Left lung (tissue), 10 donors: ENCODE data around the gene ZNRF1. TPM values are rescaled to one million over a fixed set of nuclear protein-coding genes. Genes with fewer than 3 reads are reported as not detected.

ENCODE experiments used
- ATAC-seq: fragments of 200-7000 bp; cut with Tn5 transposase; one replicate; pipeline ENCODE4 v1.9.1; 2020; ENCODE audit warnings: moderate library complexity
- DNase-seq, 4 donors: peaks; one replicate each; pipeline ENCODE4 v3.0.0-alpha.2; 2013 to 2020
- H3K27ac ChIP-seq, 2 donors: fragments of 200-600 bp; sonication (generic) in 1 of 2; one replicate each; pipeline versions ENCODE4 v1.5.0 to v1.8.0; 2020 to 2021
- H3K27me3 ChIP-seq, 2 donors: fragments of 200-600 bp; sonication (generic) in 1 of 2; one replicate each; pipeline versions ENCODE4 v1.5.0 to v1.8.0; 2020 to 2021
- H3K36me3 ChIP-seq, 2 donors: fragments of 200-600 bp; sonication (generic) in 1 of 2; one replicate each; pipeline versions ENCODE4 v1.5.0 to v1.8.0; 2020 to 2021
- H3K4me1 ChIP-seq, 2 donors: fragments of 200-600 bp; one replicate each; pipeline ENCODE4 v1.8.0; 2021
- H3K4me3 ChIP-seq, 2 donors: fragments of 200-600 bp; sonication (generic) in 1 of 2; one replicate each; pipeline versions ENCODE4 v1.5.0 to v1.8.0; 2020 to 2021; ENCODE audit warnings: mild to moderate bottlenecking in 1 of 2
- H3K9me3 ChIP-seq, 2 donors: fragments of 200-600 bp; sonication (generic) in 1 of 2; one replicate each; pipeline versions ENCODE4 v1.5.0 to v1.8.0; 2020 to 2021
- intact Hi-C, 2 donors: fragments of 100-400 bp; cut with DNase I; formaldehyde crosslinking; loops; one replicate each; pipeline versions ENCODE4 v1.11.2 to v1.14.2; 2022
- polyA plus RNA-seq, 6 donors: library from polyadenylated mRNA; unstranded; fragments of 120-200 nt; gene quantifications; one replicate each; pipeline ENCODE4 v1.2.1, GENCODE V29; 2013; ENCODE audit not compliant: insufficient read length in 6 of 6
- total RNA-seq, 2 donors: library from RNA; stranded (reverse); fragmentation: NEBNext Ultra II Directional; extraction: Animal tissue kit (Norgen Biotek cat#: 25700); gene quantifications; one replicate each; pipeline ENCODE4 v1.2.1, GENCODE V29; 2021
- TF ChIP-seq, protein P1 (sequence below), 2 donors: fragments of 200-600 bp; sonication (generic) in 1 of 2; IDR thresholded peaks; one replicate each; pipeline versions ENCODE4 v1.5.0 to v1.8.0; 2021; ENCODE audit warnings: antibody characterized with exemption in 2 of 2
- donor health status: DM: no; HTN: yes; CAD: no.
- donor health status: DM: no; HTN: no; CAD: no.

Gene ZNRF1
- total and polyA plus RNA-seq, 8 donors: 24.3 to 60.8 (median 46.5) TPM

DNA sequence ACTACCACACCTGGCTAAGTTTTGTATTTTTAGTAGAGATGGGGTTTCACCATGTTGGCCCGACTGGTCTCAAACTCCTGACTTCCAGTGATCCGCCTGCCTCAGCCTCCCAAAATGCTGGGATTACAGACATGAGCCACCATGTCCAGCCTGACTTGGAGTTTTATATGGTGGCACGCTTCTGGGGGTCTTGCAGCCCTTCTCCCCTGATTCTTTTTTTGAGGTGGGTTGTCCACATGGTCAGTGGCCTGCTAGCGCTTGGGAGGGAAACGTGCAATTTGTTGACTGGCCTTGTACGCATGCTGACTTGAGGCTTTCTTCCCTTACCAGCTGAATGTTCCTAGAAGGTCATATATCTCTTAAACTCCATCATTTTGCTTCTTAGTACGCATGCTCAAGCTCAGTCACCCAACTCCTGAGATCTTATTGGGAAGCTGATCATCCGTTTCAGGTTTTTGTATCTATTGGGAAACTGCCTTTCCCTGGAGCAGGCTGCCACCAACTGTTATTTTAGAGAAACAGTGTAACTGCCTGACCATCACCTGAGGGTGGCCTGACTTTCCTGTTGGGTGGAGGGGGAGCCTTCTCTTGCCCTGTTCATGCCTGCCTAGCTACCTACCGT lies 131.4 kb downstream of the ZNRF1 start:
- peaks cover 0 to 14% of the 10 kb centered on the region in 2 donors for H3K9me3 ChIP-seq
- ATAC-seq: peak; percentile 69
- TF ChIP-seq, protein P1, sequence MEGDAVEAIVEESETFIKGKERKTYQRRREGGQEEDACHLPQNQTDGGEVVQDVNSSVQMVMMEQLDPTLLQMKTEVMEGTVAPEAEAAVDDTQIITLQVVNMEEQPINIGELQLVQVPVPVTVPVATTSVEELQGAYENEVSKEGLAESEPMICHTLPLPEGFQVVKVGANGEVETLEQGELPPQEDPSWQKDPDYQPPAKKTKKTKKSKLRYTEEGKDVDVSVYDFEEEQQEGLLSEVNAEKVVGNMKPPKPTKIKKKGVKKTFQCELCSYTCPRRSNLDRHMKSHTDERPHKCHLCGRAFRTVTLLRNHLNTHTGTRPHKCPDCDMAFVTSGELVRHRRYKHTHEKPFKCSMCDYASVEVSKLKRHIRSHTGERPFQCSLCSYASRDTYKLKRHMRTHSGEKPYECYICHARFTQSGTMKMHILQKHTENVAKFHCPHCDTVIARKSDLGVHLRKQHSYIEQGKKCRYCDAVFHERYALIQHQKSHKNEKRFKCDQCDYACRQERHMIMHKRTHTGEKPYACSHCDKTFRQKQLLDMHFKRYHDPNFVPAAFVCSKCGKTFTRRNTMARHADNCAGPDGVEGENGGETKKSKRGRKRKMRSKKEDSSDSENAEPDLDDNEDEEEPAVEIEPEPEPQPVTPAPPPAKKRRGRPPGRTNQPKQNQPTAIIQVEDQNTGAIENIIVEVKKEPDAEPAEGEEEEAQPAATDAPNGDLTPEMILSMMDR (IDR thresholded peaks at IDR 0.05): no peak
- intact Hi-C loops: loop anchor here in 1 of 2 donors (5.0 kb wide), 1 partner anchor 318 kb away; no protein-coding TSS in a partner anchor
- no peak overlapping the region for H3K27ac ChIP-seq
- H3K27me3 ChIP-seq: no peaks in the 10 kb centered on the region
- no peak overlapping the region for H3K4me3 ChIP-seq
- peaks cover 0 to 3% of the 10 kb centered on the region in 2 donors for H3K4me1 ChIP-seq
- no peaks in the 10 kb centered on the region for H3K36me3 ChIP-seq
- no peak for DNase-seq

DNA sequence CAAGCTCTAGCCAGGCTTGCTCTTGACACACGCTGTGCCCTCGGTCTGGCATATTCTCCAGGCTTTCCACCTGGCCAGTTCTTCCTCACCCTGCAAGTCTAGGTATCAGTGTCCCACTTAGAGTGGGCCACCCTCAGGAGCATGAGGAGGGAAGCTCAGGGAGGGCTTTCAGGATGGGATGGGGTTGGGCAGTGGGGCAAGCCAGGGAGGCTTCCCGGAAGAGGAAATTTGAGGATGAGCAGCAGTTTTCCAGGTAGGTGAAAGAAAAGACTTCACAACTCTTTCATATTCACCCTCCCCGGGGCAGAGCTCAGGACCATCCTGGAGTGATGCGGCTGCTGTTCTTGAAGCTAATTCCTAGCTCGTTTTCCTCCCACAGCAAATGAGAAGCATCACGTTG lies 132.3 kb downstream of the ZNRF1 start:
- TF ChIP-seq, protein P1 (IDR thresholded peaks at IDR 0.05): no peak
- Histone ChIP-seq H3K36me3 (no peaks in the 10 kb centered on the region), H3K4me1 (peaks cover 0 to 3% of the 10 kb centered on the region in 2 donors), H3K27me3 (no peaks in the 10 kb centered on the region), H3K27ac (no peak overlapping the region), H3K4me3 (no peak overlapping the region), H3K9me3 (peaks cover 0 to 14% of the 10 kb centered on the region in 2 donors)
- ATAC-seq (no peak), DNase-seq (no peak)
- intact Hi-C loops: loop anchor here in 1 of 2 donors (5.0 kb wide), 1 partner anchor 319 kb away; no protein-coding TSS in a partner anchor

- ATAC-seq: no peak
- Histone ChIP-seq H3K4me3 (no peak overlapping the region), H3K27me3 (no peaks in the 10 kb centered on the region), H3K36me3 (no peaks in the 10 kb centered on the region), H3K4me1 (no peaks in the 10 kb centered on the region), H3K9me3 (no peaks in the 10 kb centered on the region), H3K27ac (no peak overlapping the region)
- TF ChIP-seq, protein P1 (IDR thresholded peaks at IDR 0.05): no peak
- intact Hi-C loops: no loop called here
- no peak for DNase-seq
Measured at GRCh38 chr16:75138233-75138632, 139.4 kb downstream of the ZNRF1 start.

- TF ChIP-seq, protein P1 (IDR thresholded peaks at IDR 0.05): no peak
- no peak overlapping the region for H3K4me3 ChIP-seq
- no peaks in the 10 kb centered on the region for H3K27me3 ChIP-seq
- intact Hi-C loops: no loop called here
- H3K36me3 ChIP-seq: no peaks in the 10 kb centered on the region
- DNase-seq (no peak), ATAC-seq (no peak)
- H3K27ac ChIP-seq: no peak overlapping the region
- H3K9me3 ChIP-seq: no peaks in the 10 kb centered on the region
- no peaks in the 10 kb centered on the region for H3K4me1 ChIP-seq
Measured at GRCh38 chr16:75138636-75139035, 139.8 kb downstream of the ZNRF1 start.

DNA sequence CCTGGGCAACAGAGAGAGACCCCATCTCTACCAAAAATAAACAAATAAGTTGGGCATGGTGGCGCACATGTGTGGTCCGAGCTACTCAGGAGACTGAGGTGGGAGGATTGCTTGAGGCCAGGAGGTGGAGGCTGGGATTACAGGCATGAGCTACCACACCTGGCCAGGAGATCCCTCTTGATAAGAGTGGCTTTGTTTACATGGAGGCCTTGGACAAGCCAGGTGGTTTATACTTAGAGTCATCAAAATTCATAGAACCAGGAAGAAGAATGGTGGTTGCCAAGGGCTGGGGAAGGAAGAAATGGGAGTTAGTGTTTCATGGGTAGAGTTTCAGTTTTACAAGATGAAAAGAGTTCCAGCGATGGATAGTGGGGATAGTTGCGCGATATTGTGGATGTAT lies 140.7 kb downstream of the ZNRF1 start:
- H3K4me3 ChIP-seq: no peak overlapping the region
- no peak overlapping the region for H3K27ac ChIP-seq
- ATAC-seq (no peak), DNase-seq (no peak)
- no peaks in the 10 kb centered on the region for H3K36me3 ChIP-seq
- H3K9me3 ChIP-seq: no peaks in the 10 kb centered on the region
- H3K4me1 ChIP-seq: no peaks in the 10 kb centered on the region
- intact Hi-C loops: no loop called here
- no peaks in the 10 kb centered on the region for H3K27me3 ChIP-seq
- TF ChIP-seq, protein P1 (IDR thresholded peaks at IDR 0.05): no peak
